ENCODE results near the gene FLRT1. TPM values are rescaled to one million over a fixed set of nuclear protein-coding genes. Genes with fewer than 3 reads are reported as not detected.
A peak's percentile ranks its signal among the peaks of the same experiment; 100 is the strongest.

FLRT1 gene
- total and polyA plus RNA-seq, 4 experiments from 2014 or later = not detected

- DNase-seq = no peak
- H3K9me3 Mint-ChIP-seq = no peaks in the 10 kb centered on the region
- Histone ChIP-seq H3K4me1 (ENCODE audit: insufficient read depth, low read length) (peaks cover 11% of the 10 kb centered on the region), H3K27me3 (ENCODE audit: insufficient read depth, low read length) (no peaks in the 10 kb centered on the region), H3K4me3 (ENCODE audit: low read length in 2 of 2) (no peak overlapping the region), H3K27ac (ENCODE audit: low read depth, low read length) (no peak overlapping the region), H3K9me3 (ENCODE audit: control insufficient read depth in 1 of 2, low read length in 2 of 2) (no peaks in the 10 kb centered on the region), H3K36me3 (ENCODE audit: insufficient read depth, low read length) (no peaks in the 10 kb centered on the region)
- H3K4me3 Mint-ChIP-seq = no peak overlapping the region
- H3K4me1 Mint-ChIP-seq = peaks cover 3 to 8% (median 5%) of the 10 kb centered on the region in 4 donors
- CTCF ChIA-PET (ENCODE audit: partially characterized antibody) = interaction anchor here (0.9 kb wide), 1 partner anchor 95 kb away, joined by 3 read pairs; no protein-coding TSS in a partner anchor
- H3K27me3 Mint-ChIP-seq = peaks cover 3 to 4% of the 10 kb centered on the region in 2 donors
- intact Hi-C loops (cut with micrococcal nuclease) = no loop called here
- no peak overlapping the region for H3K27ac Mint-ChIP-seq
- no peaks in the 10 kb centered on the region for H3K36me3 Mint-ChIP-seq
- POLR2A ChIA-PET (ENCODE audit: partially characterized antibody) = no interaction called here
These were observed 21.1 kb downstream of the FLRT1 start for GRCh38 chr11:64056861-64057260.

GRCh38 chr11:64057890-64058289, 22.2 kb downstream of the FLRT1 start:
- ChIA-PET CTCF (ENCODE audit: partially characterized antibody) (no interaction called here), POLR2A (ENCODE audit: partially characterized antibody) (no interaction called here)
- Mint-ChIP-seq H3K36me3 (no peaks in the 10 kb centered on the region), H3K9me3 (no peaks in the 10 kb centered on the region), H3K27me3 (peaks cover 6 to 9% of the 10 kb centered on the region in 2 donors), H3K27ac (no peak overlapping the region), H3K4me1 (peaks cover 5 to 12% (median 6%) of the 10 kb centered on the region in 4 donors), H3K4me3 (no peak overlapping the region)
- intact Hi-C loops (cut with micrococcal nuclease) = no loop called here
- Histone ChIP-seq H3K4me3 (ENCODE audit: low read length in 2 of 2) (no peak overlapping the region), H3K27me3 (ENCODE audit: insufficient read depth, low read length) (no peaks in the 10 kb centered on the region), H3K9me3 (ENCODE audit: control insufficient read depth in 1 of 2, low read length in 2 of 2) (no peaks in the 10 kb centered on the region), H3K27ac (ENCODE audit: low read depth, low read length) (no peak overlapping the region), H3K36me3 (ENCODE audit: insufficient read depth, low read length) (no peaks in the 10 kb centered on the region), H3K4me1 (ENCODE audit: insufficient read depth, low read length) (peaks cover 11% of the 10 kb centered on the region)
- DNase-seq = no peak

- no peaks in the 10 kb centered on the region for H3K36me3 Mint-ChIP-seq
- DNase-seq = no peak
- no peak overlapping the region for H3K27ac ChIP-seq (ENCODE audit: low read depth, low read length)
- no peaks in the 10 kb centered on the region for H3K9me3 Mint-ChIP-seq
- H3K27me3 ChIP-seq (ENCODE audit: insufficient read depth, low read length) = no peaks in the 10 kb centered on the region
- H3K4me1 ChIP-seq (ENCODE audit: insufficient read depth, low read length) = peaks cover 11% of the 10 kb centered on the region
- H3K4me3 Mint-ChIP-seq = no peak overlapping the region
- peaks cover 10 to 12% of the 10 kb centered on the region in 2 donors for H3K27me3 Mint-ChIP-seq
- ChIA-PET CTCF (ENCODE audit: partially characterized antibody) (no interaction called here), POLR2A (ENCODE audit: partially characterized antibody) (no interaction called here)
- intact Hi-C loops (cut with micrococcal nuclease) = no loop called here
- no peak overlapping the region for H3K4me3 ChIP-seq (ENCODE audit: low read length in 2 of 2)
- H3K27ac Mint-ChIP-seq = no peak overlapping the region
- H3K9me3 ChIP-seq (ENCODE audit: control insufficient read depth in 1 of 2, low read length in 2 of 2) = no peaks in the 10 kb centered on the region
- H3K4me1 Mint-ChIP-seq = peaks cover 5 to 12% (median 6%) of the 10 kb centered on the region in 4 donors
- no peaks in the 10 kb centered on the region for H3K36me3 ChIP-seq (ENCODE audit: insufficient read depth, low read length)
These were observed 22.8 kb downstream of the FLRT1 start for GRCh38 chr11:64058494-64058893.

GRCh38 chr11:64059339-64060140, 23.8 kb downstream of the FLRT1 start:
- ChIA-PET POLR2A (ENCODE audit: partially characterized antibody) (no interaction called here), CTCF (ENCODE audit: partially characterized antibody) (no interaction called here)
- Histone ChIP-seq H3K4me3 (ENCODE audit: low read length in 2 of 2) (no peak overlapping the region), H3K27ac (ENCODE audit: low read depth, low read length) (no peak overlapping the region), H3K36me3 (ENCODE audit: insufficient read depth, low read length) (no peaks in the 10 kb centered on the region), H3K27me3 (ENCODE audit: insufficient read depth, low read length) (no peaks in the 10 kb centered on the region), H3K9me3 (ENCODE audit: control insufficient read depth in 1 of 2, low read length in 2 of 2) (no peaks in the 10 kb centered on the region), H3K4me1 (ENCODE audit: insufficient read depth, low read length) (peaks cover 11% of the 10 kb centered on the region)
- DNase-seq = no peak
- Mint-ChIP-seq H3K27me3 (peaks cover 10 to 12% of the 10 kb centered on the region in 2 donors), H3K4me1 (peaks cover 5 to 12% (median 6%) of the 10 kb centered on the region in 4 donors), H3K36me3 (no peaks in the 10 kb centered on the region), H3K9me3 (no peaks in the 10 kb centered on the region), H3K4me3 (no peak overlapping the region), H3K27ac (no peak overlapping the region)
- intact Hi-C loops (cut with micrococcal nuclease) = no loop called here

- Mint-ChIP-seq H3K27me3 (peaks cover 10 to 12% of the 10 kb centered on the region in 2 donors), H3K27ac (no peak overlapping the region), H3K9me3 (no peaks in the 10 kb centered on the region), H3K4me1 (peaks cover 5 to 12% (median 6%) of the 10 kb centered on the region in 4 donors), H3K4me3 (peak overlapping the region in 7 of 8 donors; percentile 10 to 71 (median 49)), H3K36me3 (no peaks in the 10 kb centered on the region)
- CTCF ChIA-PET (ENCODE audit: partially characterized antibody) = interaction anchor here (1.0 kb wide), 1 partner anchor 60 kb away, joined by 3 read pairs; no protein-coding TSS in a partner anchor
- H3K36me3 ChIP-seq (ENCODE audit: insufficient read depth, low read length) = no peaks in the 10 kb centered on the region
- H3K4me3 ChIP-seq (ENCODE audit: low read length in 2 of 2) = peak overlapping the region in 1 of 2 donors; percentile 24
- POLR2A ChIA-PET (ENCODE audit: partially characterized antibody) = no interaction called here
- no peak overlapping the region for H3K27ac ChIP-seq (ENCODE audit: low read depth, low read length)
- peaks cover 11% of the 10 kb centered on the region for H3K4me1 ChIP-seq (ENCODE audit: insufficient read depth, low read length)
- no peaks in the 10 kb centered on the region for H3K27me3 ChIP-seq (ENCODE audit: insufficient read depth, low read length)
- intact Hi-C loops (cut with micrococcal nuclease) = no loop called here
- peak in 1 of 5 donors; percentile 13 for DNase-seq
- H3K9me3 ChIP-seq (ENCODE audit: control insufficient read depth in 1 of 2, low read length in 2 of 2) = no peaks in the 10 kb centered on the region
These were observed 24.6 kb downstream of the FLRT1 start for GRCh38 chr11:64060263-64060860.

GRCh38 chr11:64060861-64061444, 25.2 kb downstream of the FLRT1 start:
- Histone ChIP-seq H3K9me3 (ENCODE audit: control insufficient read depth in 1 of 2, low read length in 2 of 2) (no peaks in the 10 kb centered on the region), H3K27ac (ENCODE audit: low read depth, low read length) (no peak overlapping the region), H3K4me1 (ENCODE audit: insufficient read depth, low read length) (peaks cover 11% of the 10 kb centered on the region), H3K4me3 (ENCODE audit: low read length in 2 of 2) (peak overlapping the region in 1 of 2 donors; percentile 24), H3K27me3 (ENCODE audit: insufficient read depth, low read length) (no peaks in the 10 kb centered on the region), H3K36me3 (ENCODE audit: insufficient read depth, low read length) (no peaks in the 10 kb centered on the region)
- DNase-seq = peak; percentile 31 to 50 (median 35)
- ChIA-PET POLR2A (ENCODE audit: partially characterized antibody) (no interaction called here), CTCF (ENCODE audit: partially characterized antibody) (interaction anchor here (0.7 to 1.0 kb wide), 2 partner anchors 61 to 115 kb away, joined by 3 read pairs; no protein-coding TSS in a partner anchor)
- intact Hi-C loops (cut with micrococcal nuclease) = no loop called here
- Mint-ChIP-seq H3K27ac (peak overlapping the region in 1 of 7 donors; percentile 18), H3K4me3 (peak overlapping the region; percentile 76 to 86 (median 83)), H3K36me3 (no peaks in the 10 kb centered on the region), H3K4me1 (peaks cover 5 to 12% (median 6%) of the 10 kb centered on the region in 4 donors), H3K27me3 (peaks cover 10 to 12% of the 10 kb centered on the region in 2 donors), H3K9me3 (no peaks in the 10 kb centered on the region)
